ENCODE results near the gene ALK. TPM values are rescaled to one million over a fixed set of nuclear protein-coding genes. Genes with fewer than 3 reads are reported as not detected.

Gene ALK
- total RNA-seq, 4 donors from 2014 or later = 0.19 TPM; not detected in 3

DNA sequence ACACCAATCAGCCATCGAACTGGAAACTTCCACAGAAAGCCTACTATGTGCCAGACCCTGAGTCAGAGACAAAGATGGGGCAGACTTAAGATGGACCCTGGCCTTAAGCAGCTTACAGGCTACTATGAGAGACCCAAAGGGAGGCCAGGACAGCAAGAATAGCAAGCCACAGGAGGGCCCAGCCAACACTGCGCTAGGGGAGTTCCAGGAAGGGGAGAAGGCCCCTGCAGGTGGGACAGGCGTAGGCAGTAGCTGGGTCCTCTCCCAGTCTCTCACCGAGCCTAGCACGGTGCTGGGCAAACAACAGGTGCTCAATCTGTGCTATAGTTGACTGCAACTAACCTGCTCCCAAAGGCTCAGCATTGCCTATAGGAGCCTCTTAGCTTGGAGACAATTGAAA is 670.0 kb downstream of the ALK start:
- H3K27ac ChIP-seq = no peak overlapping the region
- peaks cover 0 to 4% (median 0%) of the 10 kb centered on the region in 4 donors for H3K27me3 ChIP-seq
- 89 to 91% methylated on average over 3 to 5 of the region's 5 CpGs for WGBS, 2 donors
- no peaks in the 10 kb centered on the region for H3K4me1 ChIP-seq
- H3K36me3 ChIP-seq = no peaks in the 10 kb centered on the region
- TF ChIP-seq POLR2A (IDR thresholded peaks at IDR 0.05) = no peak
- TF ChIP-seq, protein P1, sequence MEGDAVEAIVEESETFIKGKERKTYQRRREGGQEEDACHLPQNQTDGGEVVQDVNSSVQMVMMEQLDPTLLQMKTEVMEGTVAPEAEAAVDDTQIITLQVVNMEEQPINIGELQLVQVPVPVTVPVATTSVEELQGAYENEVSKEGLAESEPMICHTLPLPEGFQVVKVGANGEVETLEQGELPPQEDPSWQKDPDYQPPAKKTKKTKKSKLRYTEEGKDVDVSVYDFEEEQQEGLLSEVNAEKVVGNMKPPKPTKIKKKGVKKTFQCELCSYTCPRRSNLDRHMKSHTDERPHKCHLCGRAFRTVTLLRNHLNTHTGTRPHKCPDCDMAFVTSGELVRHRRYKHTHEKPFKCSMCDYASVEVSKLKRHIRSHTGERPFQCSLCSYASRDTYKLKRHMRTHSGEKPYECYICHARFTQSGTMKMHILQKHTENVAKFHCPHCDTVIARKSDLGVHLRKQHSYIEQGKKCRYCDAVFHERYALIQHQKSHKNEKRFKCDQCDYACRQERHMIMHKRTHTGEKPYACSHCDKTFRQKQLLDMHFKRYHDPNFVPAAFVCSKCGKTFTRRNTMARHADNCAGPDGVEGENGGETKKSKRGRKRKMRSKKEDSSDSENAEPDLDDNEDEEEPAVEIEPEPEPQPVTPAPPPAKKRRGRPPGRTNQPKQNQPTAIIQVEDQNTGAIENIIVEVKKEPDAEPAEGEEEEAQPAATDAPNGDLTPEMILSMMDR (IDR thresholded peaks at IDR 0.05) = no peak
- DNase-seq = no peak
- intact Hi-C loops (cut with DNase I) = no loop called here
- no peak overlapping the region for H3K4me3 ChIP-seq
- H3K9me3 ChIP-seq = no peaks in the 10 kb centered on the region

DNA sequence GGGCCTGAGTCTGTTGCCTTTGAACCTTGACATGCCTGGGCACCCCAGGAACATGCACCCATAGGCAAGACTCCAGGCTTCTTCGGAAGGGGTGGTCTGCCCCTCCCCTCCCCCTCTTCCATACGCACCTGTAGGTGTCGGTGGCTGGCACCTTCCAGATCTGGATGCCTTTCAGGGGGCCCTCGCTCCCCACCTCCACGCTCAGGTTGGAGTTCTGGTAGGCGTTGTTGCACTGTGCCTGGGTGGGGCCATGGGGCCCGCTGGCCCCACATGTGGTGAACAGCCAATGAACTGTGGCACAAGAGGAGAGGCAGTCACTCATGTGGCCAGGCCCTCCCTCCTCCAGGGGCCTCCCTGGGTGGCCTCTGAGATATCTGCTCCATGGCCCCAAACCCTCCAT is 670.4 kb downstream of the ALK start:
- H3K4me1 ChIP-seq = no peaks in the 10 kb centered on the region
- intact Hi-C loops (cut with DNase I) = no loop called here
- TF ChIP-seq, protein P1 (IDR thresholded peaks at IDR 0.05) = no peak
- TF ChIP-seq POLR2A (IDR thresholded peaks at IDR 0.05) = no peak
- no peaks in the 10 kb centered on the region for H3K9me3 ChIP-seq
- 79% methylated on average over 3 of the region's 7 CpGs; no CpG with 5 or more reads in 1 of the 2 donors for WGBS, 2 donors
- H3K36me3 ChIP-seq = no peaks in the 10 kb centered on the region
- no peak overlapping the region for H3K4me3 ChIP-seq
- H3K27me3 ChIP-seq = no peaks in the 10 kb centered on the region
- no peak for DNase-seq
- no peak overlapping the region for H3K27ac ChIP-seq

GRCh38 chr2:29249666-29250253 is 671.6 kb downstream of the ALK start:
- Histone ChIP-seq H3K4me3 (no peak overlapping the region), H3K27me3 (no peaks in the 10 kb centered on the region), H3K9me3 (no peaks in the 10 kb centered on the region), H3K36me3 (no peaks in the 10 kb centered on the region), H3K27ac (no peak overlapping the region), H3K4me1 (no peaks in the 10 kb centered on the region)
- WGBS, 2 donors = 52 to 65% methylated on average over 3 to 8 of the region's 11 CpGs
- DNase-seq = no peak
- no peak for TF ChIP-seq POLR2A (IDR thresholded peaks at IDR 0.05)
- TF ChIP-seq, protein P1 (IDR thresholded peaks at IDR 0.05) = no peak
- intact Hi-C loops (cut with DNase I) = no loop called here

- 62 to 100% methylated on average over 2 to 6 of the region's 7 CpGs for WGBS, 2 donors
- TF ChIP-seq POLR2A (IDR thresholded peaks at IDR 0.05) = no peak
- TF ChIP-seq, protein P1 (IDR thresholded peaks at IDR 0.05) = no peak
- intact Hi-C loops (cut with DNase I) = no loop called here
- Histone ChIP-seq H3K4me1 (no peaks in the 10 kb centered on the region), H3K9me3 (no peaks in the 10 kb centered on the region), H3K27ac (no peak overlapping the region), H3K4me3 (no peak overlapping the region), H3K36me3 (no peaks in the 10 kb centered on the region), H3K27me3 (peaks cover 0 to 4% (median 0%) of the 10 kb centered on the region in 4 donors)
- no peak for DNase-seq
These were observed 674.0 kb downstream of the ALK start for GRCh38 chr2:29247336-29247914.

- Histone ChIP-seq H3K4me3 (no peak overlapping the region), H3K27ac (no peak overlapping the region), H3K9me3 (no peaks in the 10 kb centered on the region), H3K4me1 (no peaks in the 10 kb centered on the region), H3K27me3 (peaks cover 0 to 4% (median 0%) of the 10 kb centered on the region in 4 donors), H3K36me3 (no peaks in the 10 kb centered on the region)
- 81 to 85% methylated on average over 14 to 31 of the region's 36 CpGs for WGBS, 2 donors
- DNase-seq = no peak
- intact Hi-C loops (cut with DNase I) = no loop called here
- TF ChIP-seq, protein P1 (IDR thresholded peaks at IDR 0.05) = no peak
- no peak for TF ChIP-seq POLR2A (IDR thresholded peaks at IDR 0.05)
These were observed 674.7 kb downstream of the ALK start for GRCh38 chr2:29246383-29247300.
